ENCODE measurements around the gene NES. TPM values are rescaled to one million over a fixed set of nuclear protein-coding genes. Genes with fewer than 3 reads are reported as not detected.

Gene NES
- total and polyA plus RNA-seq, 2 of the 8 experiments (the other 6 are each of a cell fraction or from before 2014, with no cell fraction given): 13.3 to 135 TPM

GRCh38 chr1:156623946-156624813 lies 53.0 kb downstream of the NES start (continued):
- TF ChIP-seq, protein P1, sequence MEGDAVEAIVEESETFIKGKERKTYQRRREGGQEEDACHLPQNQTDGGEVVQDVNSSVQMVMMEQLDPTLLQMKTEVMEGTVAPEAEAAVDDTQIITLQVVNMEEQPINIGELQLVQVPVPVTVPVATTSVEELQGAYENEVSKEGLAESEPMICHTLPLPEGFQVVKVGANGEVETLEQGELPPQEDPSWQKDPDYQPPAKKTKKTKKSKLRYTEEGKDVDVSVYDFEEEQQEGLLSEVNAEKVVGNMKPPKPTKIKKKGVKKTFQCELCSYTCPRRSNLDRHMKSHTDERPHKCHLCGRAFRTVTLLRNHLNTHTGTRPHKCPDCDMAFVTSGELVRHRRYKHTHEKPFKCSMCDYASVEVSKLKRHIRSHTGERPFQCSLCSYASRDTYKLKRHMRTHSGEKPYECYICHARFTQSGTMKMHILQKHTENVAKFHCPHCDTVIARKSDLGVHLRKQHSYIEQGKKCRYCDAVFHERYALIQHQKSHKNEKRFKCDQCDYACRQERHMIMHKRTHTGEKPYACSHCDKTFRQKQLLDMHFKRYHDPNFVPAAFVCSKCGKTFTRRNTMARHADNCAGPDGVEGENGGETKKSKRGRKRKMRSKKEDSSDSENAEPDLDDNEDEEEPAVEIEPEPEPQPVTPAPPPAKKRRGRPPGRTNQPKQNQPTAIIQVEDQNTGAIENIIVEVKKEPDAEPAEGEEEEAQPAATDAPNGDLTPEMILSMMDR (IDR thresholded peaks at IDR 0.05; ENCODE audit: control extremely low read depth in 1 of 3, insufficient read depth in 1 of 3, low read depth in 1 of 3, low read length in 3 of 3): peak; percentile 54 to 62 (median 61)
- TF ChIP-seq SIN3A (conservative IDR thresholded peaks at IDR 0.05 in 1 of 2, IDR thresholded peaks at IDR 0.05 in 1 of 2; ENCODE audit: low read depth in 1 of 2, low read length in 2 of 2) (0 out of 4 replicates have a peak, but pooled peaks of 1 of the 2 experiments have one; percentile 22), POLR2A (IDR thresholded peaks at IDR 0.05; ENCODE audit: control extremely low read depth in 1 of 2, low read depth in 2 of 2, low read length in 2 of 2) (0 out of 3 replicates have a peak, but pooled peaks of 1 of the 2 experiments have one; percentile 24), TAF7 (optimal IDR thresholded peaks at IDR 0.05; ENCODE audit: borderline replicate concordance, low read depth, low read length) (peak; percentile 86), RNF2 (IDR thresholded peaks at IDR 0.05; ENCODE audit: borderline replicate concordance, low read depth, low read length, missing control alignments, poor library complexity, severe bottlenecking) (peak; percentile 55), PHF8 (conservative IDR thresholded peaks at IDR 0.05; ENCODE audit: low read depth, low read length) (peak; percentile 29; the same call in 1 of the 2 replicates), JUND (IDR thresholded peaks at IDR 0.05; ENCODE audit: low read length) (no peak), TAF1 (IDR thresholded peaks at IDR 0.05; ENCODE audit: low read depth, low read length) (peak; percentile 55), TBP (IDR thresholded peaks at IDR 0.05; ENCODE audit: low read depth, low read length) (peak; percentile 30; the same call in 1 of the 2 replicates), SUZ12 (IDR thresholded peaks at IDR 0.05; ENCODE audit: low read length) (peak; percentile 85), EZH2 (IDR thresholded peaks at IDR 0.05; ENCODE audit: low read depth, low read length, severe bottlenecking) (peak; percentile 82), ATF3 (IDR thresholded peaks at IDR 0.05; ENCODE audit: insufficient read depth, low read depth, low read length) (peak; percentile 58), EP300 (IDR thresholded peaks at IDR 0.05; ENCODE audit: borderline replicate concordance in 1 of 2, low read depth in 2 of 2, low read length in 2 of 2) (no peak), MAX (IDR thresholded peaks at IDR 0.05) (peak; percentile 95), SRF (IDR thresholded peaks at IDR 0.05; ENCODE audit: low read depth, low read length) (peak; percentile 56; the same call in 1 of the 2 replicates), GTF2F1 (IDR thresholded peaks at IDR 0.05; ENCODE audit: borderline replicate concordance, low read depth, low read length) (no peak), SIX5 (IDR thresholded peaks at IDR 0.05; ENCODE audit: low read depth, low read length) (no peak), POLR2AphosphoS5 (IDR thresholded peaks at IDR 0.05; ENCODE audit: low read depth, low read length) (peak; percentile 33; the same call in 1 of the 2 replicates)
